Prostate gland (tissue), 2 donors: ENCODE measurements around the gene FDCSP. TPM values are rescaled to one million over a fixed set of nuclear protein-coding genes. Genes with fewer than 3 reads are reported as not detected.

ENCODE experiments used
- DNase-seq: peaks from one replicate; pipeline ENCODE4 v3.0.0-alpha.2; 2019; ENCODE audit warnings: low spot score
- H3K27ac ChIP-seq, 2 donors: fragments of 200-600 bp; sonication (generic); 2 replicates each; pipeline ENCODE4 v1.5.1; 2017 to 2019
- H3K27me3 ChIP-seq: fragments of 200-600 bp; sonication (generic); replicated peaks from 2 replicates; pipeline ENCODE4 v1.5.1; 2019; ENCODE audit not compliant: insufficient read depth
- H3K36me3 ChIP-seq, 2 donors: fragments of 200-600 bp; sonication (generic); 1 replicate in 1 of 2; 2 replicates in 1 of 2; pipeline versions ENCODE4 v1.5.1 to v1.8.1; 2017 to 2019
- H3K4me1 ChIP-seq: fragments of 200-600 bp; sonication (generic); replicated peaks from 2 replicates; pipeline ENCODE4 v1.5.1; 2019
- H3K4me3 ChIP-seq, 2 donors: fragments of 200-600 bp; sonication (generic); 2 replicates each; pipeline ENCODE4 v1.5.1; 2017 to 2019
- H3K9me3 ChIP-seq: fragments of 200-600 bp; sonication (generic); 2 replicates; pipeline ENCODE4 v1.5.1; 2017
- POLR2A ChIP-seq: fragments of 450-650 bp; IDR thresholded peaks from one replicate; pipeline ENCODE4 v1.6.1; 2016; ENCODE audit warnings: antibody characterized with exemption, mild to moderate bottlenecking
- POLR2AphosphoS5 ChIP-seq: sonication (generic); formaldehyde crosslinking; IDR thresholded peaks from one replicate; pipeline ENCODE4 v1.6.1; 2017; ENCODE audit warnings: antibody characterized with exemption
- WGBS: methylation state at CpG from one replicate; pipeline ENCODE4 v1.1.5; 2018; 5-methylcytosine and 5-hydroxymethylcytosine counted together
- intact Hi-C: fragments of 100-400 bp; cut with DNase I; formaldehyde crosslinking; loops from one replicate; pipeline ENCODE4 v1.14.2; 2022
- total RNA-seq, 2 donors: library from RNA; depleted of rRNA; stranded (reverse); fragments of >200 nt; gene quantifications; one replicate each; pipeline ENCODE4 v1.1.0, GENCODE V29; 2016
- TF ChIP-seq, protein P1 (sequence below), 4 experiments: fragments of 200-600 bp in 2 of 4; fragments of 450-650 bp in 2 of 4; sonication (generic) in 2 of 4; IDR thresholded peaks; 1 replicate in 3 of 4; 2 replicates in 1 of 4; pipeline ENCODE4 v1.5.1; 2016 to 2019; ENCODE audit warnings: antibody characterized with exemption in 4 of 4, mild to moderate bottlenecking in 2 of 4, moderate library complexity in 2 of 4

FDCSP gene
- total RNA-seq, 2 donors from 2014 or later, result not detected

DNA sequence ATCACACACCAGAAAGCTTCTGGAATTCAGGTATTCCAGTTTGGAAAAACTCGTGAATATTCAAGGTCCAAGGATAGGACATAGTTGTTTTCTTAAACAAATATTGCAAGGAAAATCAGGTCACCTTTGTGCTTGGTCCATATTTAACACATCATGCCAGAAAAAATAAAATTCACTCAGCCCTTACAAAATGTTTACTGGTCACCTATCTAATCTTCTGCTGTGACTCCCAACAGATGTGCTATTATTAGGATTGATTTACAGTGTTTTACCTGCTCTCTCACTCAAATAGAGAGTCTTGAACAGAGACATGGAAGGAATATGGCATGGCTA, 26.0 kb downstream of the FDCSP start:
- DNase-seq, result no peak
- WGBS, result 78% methylated on average over 1 of the region's 1 CpG
- intact Hi-C loops, result no loop called here
- H3K27me3 ChIP-seq, result no peaks in the 10 kb centered on the region
- H3K4me3 ChIP-seq, result no peak overlapping the region
- H3K9me3 ChIP-seq, result no peaks in the 10 kb centered on the region
- no peaks in the 10 kb centered on the region for H3K36me3 ChIP-seq
- TF ChIP-seq, protein P1, sequence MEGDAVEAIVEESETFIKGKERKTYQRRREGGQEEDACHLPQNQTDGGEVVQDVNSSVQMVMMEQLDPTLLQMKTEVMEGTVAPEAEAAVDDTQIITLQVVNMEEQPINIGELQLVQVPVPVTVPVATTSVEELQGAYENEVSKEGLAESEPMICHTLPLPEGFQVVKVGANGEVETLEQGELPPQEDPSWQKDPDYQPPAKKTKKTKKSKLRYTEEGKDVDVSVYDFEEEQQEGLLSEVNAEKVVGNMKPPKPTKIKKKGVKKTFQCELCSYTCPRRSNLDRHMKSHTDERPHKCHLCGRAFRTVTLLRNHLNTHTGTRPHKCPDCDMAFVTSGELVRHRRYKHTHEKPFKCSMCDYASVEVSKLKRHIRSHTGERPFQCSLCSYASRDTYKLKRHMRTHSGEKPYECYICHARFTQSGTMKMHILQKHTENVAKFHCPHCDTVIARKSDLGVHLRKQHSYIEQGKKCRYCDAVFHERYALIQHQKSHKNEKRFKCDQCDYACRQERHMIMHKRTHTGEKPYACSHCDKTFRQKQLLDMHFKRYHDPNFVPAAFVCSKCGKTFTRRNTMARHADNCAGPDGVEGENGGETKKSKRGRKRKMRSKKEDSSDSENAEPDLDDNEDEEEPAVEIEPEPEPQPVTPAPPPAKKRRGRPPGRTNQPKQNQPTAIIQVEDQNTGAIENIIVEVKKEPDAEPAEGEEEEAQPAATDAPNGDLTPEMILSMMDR (IDR thresholded peaks at IDR 0.05), result no peak
- TF ChIP-seq POLR2AphosphoS5 (no peak), POLR2A (no peak)
- no peak overlapping the region for H3K27ac ChIP-seq
- H3K4me1 ChIP-seq, result no peaks in the 10 kb centered on the region

DNA sequence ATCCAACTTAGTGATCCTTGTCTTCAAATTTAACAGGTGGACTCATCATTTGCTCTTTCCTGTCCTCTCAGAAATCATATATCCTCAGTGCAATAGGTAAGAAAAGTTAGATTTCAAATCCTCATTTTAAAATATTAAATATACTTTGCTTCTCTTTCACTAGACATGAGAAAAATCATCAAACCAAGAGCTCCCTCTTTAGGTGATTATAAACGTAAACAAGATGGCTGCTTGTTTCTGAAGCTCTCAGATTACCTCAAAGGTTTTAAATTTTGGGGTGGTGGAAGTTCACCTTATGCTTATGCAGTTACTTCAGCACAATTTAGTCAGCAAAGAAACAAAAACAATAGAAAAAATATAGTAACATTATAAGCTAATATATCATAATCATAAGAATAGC, 43.8 kb downstream of the FDCSP start:
- Histone ChIP-seq H3K36me3 (no peaks in the 10 kb centered on the region), H3K4me1 (no peaks in the 10 kb centered on the region), H3K4me3 (no peak overlapping the region), H3K27me3 (no peaks in the 10 kb centered on the region), H3K9me3 (no peaks in the 10 kb centered on the region), H3K27ac (no peak overlapping the region)
- intact Hi-C loops, result no loop called here
- DNase-seq, result no peak
- WGBS, result 18% methylated on average over 1 of the region's 1 CpG
- TF ChIP-seq POLR2A (no peak), POLR2AphosphoS5 (no peak)
- TF ChIP-seq, protein P1 (IDR thresholded peaks at IDR 0.05), result no peak

DNA sequence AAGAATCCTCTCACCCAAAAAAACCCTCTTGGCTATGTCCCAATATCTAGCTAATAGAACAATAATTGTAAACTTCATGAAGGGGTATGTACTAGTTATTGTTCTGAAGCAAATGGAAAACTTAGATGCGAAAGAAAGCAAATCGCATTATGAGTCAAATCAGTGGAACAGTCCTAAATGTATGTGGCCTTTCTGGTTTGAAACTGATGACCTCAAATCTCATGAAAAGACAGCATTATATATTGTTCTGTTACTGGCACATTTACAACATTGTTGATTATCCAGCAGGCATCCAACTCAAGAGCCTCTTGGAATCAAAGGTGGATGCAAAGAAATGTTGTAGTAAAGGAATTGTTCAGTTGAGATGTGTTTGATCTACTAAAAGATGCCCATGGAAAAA, 51.2 kb downstream of the FDCSP start:
- Histone ChIP-seq H3K4me1 (no peaks in the 10 kb centered on the region), H3K36me3 (no peaks in the 10 kb centered on the region), H3K9me3 (no peaks in the 10 kb centered on the region), H3K27ac (no peak overlapping the region), H3K4me3 (no peak overlapping the region), H3K27me3 (no peaks in the 10 kb centered on the region)
- 100% methylated on average over 2 of the region's 2 CpGs for WGBS
- DNase-seq, result no peak
- intact Hi-C loops, result no loop called here
- TF ChIP-seq POLR2A, result no peak
- TF ChIP-seq POLR2AphosphoS5, result no peak
- TF ChIP-seq, protein P1 (IDR thresholded peaks at IDR 0.05), result no peak

DNA sequence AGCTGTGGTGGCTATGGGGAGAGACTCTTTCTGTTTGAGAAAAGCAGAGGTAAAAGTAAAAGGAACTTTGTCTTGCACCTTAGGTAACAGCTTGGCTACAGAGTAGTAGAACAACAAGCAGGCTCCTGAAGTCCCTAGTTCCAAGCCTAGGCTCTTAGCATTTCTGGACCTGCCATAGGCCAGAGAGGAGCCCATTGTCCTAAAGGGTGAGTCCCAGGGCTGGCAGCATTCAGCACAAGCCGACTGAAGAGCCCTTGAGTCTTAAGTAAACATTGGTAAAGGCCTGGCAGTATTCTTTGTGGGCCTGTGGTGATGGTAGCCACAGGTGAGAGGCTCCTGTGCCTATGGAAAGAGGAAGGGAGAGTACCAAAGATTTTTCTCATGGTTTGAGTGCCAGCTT, 54.6 kb downstream of the FDCSP start:
- Histone ChIP-seq H3K9me3 (no peaks in the 10 kb centered on the region), H3K36me3 (no peaks in the 10 kb centered on the region), H3K4me3 (no peak overlapping the region), H3K27ac (no peak overlapping the region), H3K4me1 (no peaks in the 10 kb centered on the region), H3K27me3 (no peaks in the 10 kb centered on the region)
- DNase-seq, result no peak
- intact Hi-C loops, result no loop called here
- no peak for TF ChIP-seq POLR2A
- WGBS, result 59% methylated on average over 1 of the region's 1 CpG

Other genes starting within 250 kb of the FDCSP start
- gene STATH, start 230.2 kb upstream of the FDCSP start, total RNA-seq, result not detected
- gene HTN3, start 197.7 kb upstream of the FDCSP start, total RNA-seq, result not detected
- gene HTN1, start 175.7 kb upstream of the FDCSP start, total RNA-seq, result not detected
- gene PRR27, start 71.9 kb upstream of the FDCSP start, total RNA-seq, result under 1 TPM in 1 of 2 donors, not detected in 1; 0.23 TPM
- 1 to 10 TPM in 1 of 2 donors, not detected in 1; 2.8 TPM for gene ODAM, start 30.4 kb upstream of the FDCSP start, total RNA-seq
- not detected for gene CSN3, start 16.5 kb downstream of the FDCSP start, total RNA-seq
- 1 to 10 TPM in 1 of 2 donors, not detected in 1; 2.4 TPM for gene CABS1, start 108.9 kb downstream of the FDCSP start, total RNA-seq
- not detected for gene SMR3A, start 134.6 kb downstream of the FDCSP start, total RNA-seq
- not detected for gene SMR3B, start 157.0 kb downstream of the FDCSP start, total RNA-seq
- not detected for gene OPRPN, start 171.8 kb downstream of the FDCSP start, total RNA-seq
- not detected for gene MUC7, start 246.1 kb downstream of the FDCSP start, total RNA-seq